ENCODE results near the gene MMP8.

Gene MMP8

GRCh38 chr11:102669664-102670063, 55.1 kb downstream of the MMP8 start:
- DNase-seq, result no peak
- in situ Hi-C loops (cut with MboI; ENCODE audit: low pct_unique_long_range_greater_than_20kb, low sequenced_read_pairs), result no loop called here

DNA sequence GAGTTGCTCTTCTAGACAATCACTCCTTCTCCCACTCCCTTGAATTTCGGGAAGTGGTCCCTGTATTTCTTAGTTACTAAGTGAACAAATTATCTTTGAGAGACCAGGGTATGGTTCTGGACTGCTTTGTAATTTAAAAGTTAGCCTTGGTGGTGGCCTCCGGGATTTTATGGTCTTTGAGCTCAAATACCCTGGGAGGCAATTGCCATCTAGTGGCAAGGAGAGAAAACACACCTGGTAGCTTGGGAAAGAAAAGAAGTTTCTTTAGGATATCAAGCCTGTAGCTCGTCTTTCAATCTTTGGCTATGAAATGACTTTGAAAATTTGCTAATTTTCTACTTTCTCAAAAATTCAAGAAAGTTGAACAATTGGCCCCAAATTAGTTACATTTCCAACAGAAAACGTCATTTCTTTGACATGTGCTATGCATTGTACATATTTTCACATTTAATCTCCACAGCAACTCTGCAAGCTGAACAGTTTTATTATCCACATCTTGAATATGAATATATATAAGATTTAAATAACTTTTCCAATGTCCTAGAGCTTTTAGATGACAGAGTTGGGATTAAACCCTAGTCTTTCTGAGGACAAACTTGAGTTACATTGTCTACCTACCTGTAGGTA, 58.3 kb downstream of the MMP8 start:
- in situ Hi-C loops (cut with MboI; ENCODE audit: low pct_unique_long_range_greater_than_20kb, low sequenced_read_pairs), result no loop called here
- peak; percentile 52 for DNase-seq

DNA sequence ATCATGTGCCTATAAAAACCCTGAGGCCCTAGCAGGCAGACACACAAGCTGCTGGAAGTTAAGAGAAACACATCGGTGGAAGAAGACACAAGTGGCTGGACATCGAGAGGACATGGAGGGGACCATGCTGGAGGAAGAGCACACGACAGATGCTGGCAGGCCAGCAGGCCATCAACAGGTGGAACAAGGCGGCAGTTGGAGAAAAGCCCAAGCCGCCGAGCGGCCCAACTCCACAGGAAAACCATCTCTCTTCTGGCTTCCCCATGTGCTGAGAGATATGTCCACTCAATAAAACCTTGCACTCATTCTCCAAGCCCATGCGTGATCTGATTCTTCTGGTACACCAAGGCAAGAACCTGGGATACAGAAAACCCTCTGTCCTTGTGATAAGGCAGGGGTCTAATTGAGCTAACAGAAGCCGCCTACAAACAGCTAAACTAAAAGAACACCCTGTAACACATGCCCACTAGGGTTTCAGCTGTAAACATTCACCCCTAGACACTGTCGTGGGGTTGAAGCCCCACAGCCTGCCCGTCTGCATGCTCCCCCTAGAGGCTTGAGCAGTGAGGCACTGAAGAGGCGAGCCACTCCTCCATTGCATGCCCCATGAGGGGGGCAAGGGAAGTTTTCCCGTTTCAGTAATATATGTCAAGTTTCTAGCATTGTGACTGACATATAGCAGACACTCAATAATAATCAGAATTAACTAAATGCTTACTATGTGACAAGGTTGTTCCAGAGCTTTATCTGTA, 60.6 kb downstream of the MMP8 start:
- in situ Hi-C loops (cut with MboI; ENCODE audit: low pct_unique_long_range_greater_than_20kb, low sequenced_read_pairs), result no loop called here
- peak; percentile 25 for DNase-seq

DNA sequence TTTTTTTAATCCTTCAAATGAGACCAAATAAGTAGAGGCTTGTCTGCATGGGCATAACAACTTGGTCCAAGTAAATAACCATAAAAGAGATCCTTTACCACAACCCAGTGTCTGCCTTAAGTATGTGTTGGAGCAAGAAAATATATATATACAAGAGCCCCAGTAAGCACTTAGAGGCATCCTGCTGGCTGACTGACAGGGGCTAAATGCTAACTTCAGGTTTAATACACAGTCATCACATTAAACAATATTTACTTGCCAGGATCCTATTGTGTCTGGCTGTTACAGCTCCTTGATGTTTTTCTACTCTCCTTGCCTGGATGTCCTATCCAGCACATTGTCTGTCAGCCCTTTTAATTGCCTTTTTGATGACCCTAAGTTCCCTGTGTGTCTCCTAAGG, 62.1 kb downstream of the MMP8 start:
- no peak for DNase-seq
- in situ Hi-C loops (cut with MboI; ENCODE audit: low pct_unique_long_range_greater_than_20kb, low sequenced_read_pairs), result no loop called here

Data from KBM-7 (cell line).